ENCODE results near the gene RNF34. TPM values are rescaled to one million over a fixed set of nuclear protein-coding genes. Genes with fewer than 3 reads are reported as not detected.
"Not testable (repeated sequence)": the region's sequence is repeated elsewhere in the genome, so short reads cannot be mapped to it uniquely, and the experiment has no call there.

Gene RNF34
- total RNA-seq, 2 donors from 2014 or later = 55.5 to 55.8 TPM

GRCh38 chr12:121378736-121379135, 21.2 kb upstream of the RNF34 start:
- Histone ChIP-seq H3K27ac (no peak overlapping the region), H3K9me3 (no peaks in the 10 kb centered on the region), H3K4me3 (no peak overlapping the region), H3K36me3 (no peaks in the 10 kb centered on the region), H3K4me1 (ENCODE audit: control insufficient read depth in 1 of 2, low read depth in 2 of 2) (no peaks in the 10 kb centered on the region), H3K27me3 (replicated peaks; ENCODE audit: insufficient read depth) (no peaks in the 10 kb centered on the region)
- DNase-seq (ENCODE audit: low spot score) (no peak), ATAC-seq (ENCODE audit: insufficient number of reproducible peaks, low FRiP score, low read depth) (no peak)
- no peak for TF ChIP-seq CTCF (IDR thresholded peaks at IDR 0.05)

GRCh38 chr12:121379945-121380344, 20.0 kb upstream of the RNF34 start:
- Histone ChIP-seq H3K4me3 (no peak overlapping the region), H3K27ac (no peak overlapping the region), H3K36me3 (no peaks in the 10 kb centered on the region), H3K9me3 (no peaks in the 10 kb centered on the region), H3K4me1 (ENCODE audit: control insufficient read depth in 1 of 2, low read depth in 2 of 2) (no peaks in the 10 kb centered on the region), H3K27me3 (replicated peaks; ENCODE audit: insufficient read depth) (no peaks in the 10 kb centered on the region)
- ATAC-seq (ENCODE audit: insufficient number of reproducible peaks, low FRiP score, low read depth) (no peak), DNase-seq (ENCODE audit: low spot score) (no peak)
- TF ChIP-seq CTCF (IDR thresholded peaks at IDR 0.05) = no peak

- Histone ChIP-seq H3K4me1 (ENCODE audit: control insufficient read depth in 1 of 2, low read depth in 2 of 2) (no peaks in the 10 kb centered on the region), H3K9me3 (no peaks in the 10 kb centered on the region), H3K4me3 (no peak overlapping the region), H3K36me3 (no peaks in the 10 kb centered on the region), H3K27ac (no peak overlapping the region), H3K27me3 (replicated peaks; ENCODE audit: insufficient read depth) (no peaks in the 10 kb centered on the region)
- no peak for DNase-seq (ENCODE audit: low spot score)
- TF ChIP-seq CTCF (IDR thresholded peaks at IDR 0.05) = no peak
- ATAC-seq (ENCODE audit: insufficient number of reproducible peaks, low FRiP score, low read depth) = no peak
Observed at GRCh38 chr12:121383601-121384021, 16.3 kb upstream of the RNF34 start.

DNA sequence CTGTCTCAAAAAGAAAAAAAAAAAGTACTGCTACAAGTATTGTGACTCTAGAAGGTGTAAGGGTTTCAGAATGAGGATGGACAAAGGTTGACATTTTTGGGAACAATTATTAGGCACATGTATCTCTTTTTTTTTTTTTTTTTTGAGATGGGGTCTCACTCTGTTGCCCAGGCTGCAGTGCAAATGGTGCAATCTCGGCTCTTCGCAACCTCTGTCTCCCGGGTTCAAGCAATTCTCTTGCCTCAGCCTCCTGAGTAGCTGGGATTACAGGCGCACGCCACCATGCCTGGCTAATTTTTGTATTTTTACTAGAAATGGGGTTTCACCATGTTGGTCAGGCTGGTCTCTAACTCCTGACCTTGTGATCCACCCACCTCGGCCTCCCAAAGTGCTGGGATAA, 15.0 kb upstream of the RNF34 start:
- not testable (repeated sequence) for H3K27me3 ChIP-seq (replicated peaks; ENCODE audit: insufficient read depth); H3K9me3 ChIP-seq; H3K27ac ChIP-seq; H3K36me3 ChIP-seq; H3K4me1 ChIP-seq (ENCODE audit: control insufficient read depth in 1 of 2, low read depth in 2 of 2); ATAC-seq (ENCODE audit: insufficient number of reproducible peaks, low FRiP score, low read depth); DNase-seq (ENCODE audit: low spot score); H3K4me3 ChIP-seq

GRCh38 chr12:121388421-121388981, 11.4 kb upstream of the RNF34 start:
- Histone ChIP-seq H3K36me3 (no peaks in the 10 kb centered on the region), H3K9me3 (no peaks in the 10 kb centered on the region), H3K27ac (no peak overlapping the region), H3K27me3 (replicated peaks; ENCODE audit: insufficient read depth) (no peaks in the 10 kb centered on the region), H3K4me3 (no peak overlapping the region), H3K4me1 (ENCODE audit: control insufficient read depth in 1 of 2, low read depth in 2 of 2) (peaks cover 0 to 2% of the 10 kb centered on the region in 2 donors)
- DNase-seq (ENCODE audit: low spot score) (no peak), ATAC-seq (ENCODE audit: insufficient number of reproducible peaks, low FRiP score, low read depth) (no peak)
- TF ChIP-seq CTCF (IDR thresholded peaks at IDR 0.05) = no peak

DNA sequence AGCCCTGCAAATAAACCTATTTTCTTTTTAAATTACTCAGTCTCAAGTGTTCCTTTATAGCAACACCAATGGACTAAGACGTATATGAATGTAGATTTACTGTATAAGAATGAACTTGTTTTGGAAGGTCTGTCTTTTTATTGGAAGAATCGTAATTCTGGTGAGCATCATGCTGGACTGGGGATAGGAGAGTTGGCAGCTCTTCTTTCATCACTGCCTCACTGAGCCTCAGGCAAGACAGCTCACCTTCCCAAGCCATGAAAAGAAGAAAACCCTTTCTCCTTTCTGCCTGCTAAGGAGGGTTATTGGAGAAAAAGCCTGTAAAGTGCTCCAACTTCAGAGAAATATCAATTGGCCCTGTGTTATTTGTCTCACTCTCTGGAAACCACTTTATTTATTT, 9.1 kb upstream of the RNF34 start:
- Histone ChIP-seq H3K9me3 (no peaks in the 10 kb centered on the region), H3K4me3 (no peak overlapping the region), H3K4me1 (ENCODE audit: control insufficient read depth in 1 of 2, low read depth in 2 of 2) (peaks cover 0 to 2% of the 10 kb centered on the region in 2 donors), H3K36me3 (no peaks in the 10 kb centered on the region), H3K27me3 (replicated peaks; ENCODE audit: insufficient read depth) (no peaks in the 10 kb centered on the region), H3K27ac (no peak overlapping the region)
- no peak for DNase-seq (ENCODE audit: low spot score)
- no peak for ATAC-seq (ENCODE audit: insufficient number of reproducible peaks, low FRiP score, low read depth)
- no peak for TF ChIP-seq CTCF (IDR thresholded peaks at IDR 0.05)
